DLD1 (cell line): Measurements from ENCODE around the gene TCIRG1.

ENCODE experiments used
- in situ Hi-C: cut with HindIII; loops from 2 replicates; pipeline ENCODE4 v1.10.0; 2017; ENCODE audit warnings: low sequenced_read_pairs

TCIRG1 gene

DNA sequence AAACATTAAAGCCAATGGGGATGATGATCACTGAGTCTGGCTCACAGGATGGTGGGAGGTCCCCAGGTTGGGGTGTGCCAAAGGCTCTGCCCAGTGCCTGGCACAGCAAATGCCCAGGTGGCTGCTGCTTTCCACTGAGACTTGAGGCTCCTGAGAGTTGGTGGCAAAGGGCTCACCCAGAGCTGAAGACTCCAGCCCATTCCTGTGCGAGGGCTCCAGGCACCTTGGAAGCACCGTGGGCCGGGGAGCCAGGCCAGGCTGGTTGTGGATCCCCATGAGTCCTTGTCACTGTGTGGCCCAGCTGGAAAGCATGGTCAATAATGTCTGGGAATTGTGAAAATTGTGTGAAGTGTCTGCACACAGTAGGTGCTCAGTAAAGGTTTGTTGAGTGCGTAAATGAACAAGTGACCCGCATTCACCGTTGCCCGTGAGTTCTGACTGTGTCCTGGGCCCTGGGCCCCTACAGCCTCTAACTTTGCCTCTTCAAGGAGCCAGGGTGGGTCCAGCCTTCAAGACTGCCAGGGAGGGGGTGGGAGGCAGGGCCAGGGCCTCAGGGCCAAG is 32.1 kb upstream of the TCIRG1 start:
- in situ Hi-C loops, result no loop called here

DNA sequence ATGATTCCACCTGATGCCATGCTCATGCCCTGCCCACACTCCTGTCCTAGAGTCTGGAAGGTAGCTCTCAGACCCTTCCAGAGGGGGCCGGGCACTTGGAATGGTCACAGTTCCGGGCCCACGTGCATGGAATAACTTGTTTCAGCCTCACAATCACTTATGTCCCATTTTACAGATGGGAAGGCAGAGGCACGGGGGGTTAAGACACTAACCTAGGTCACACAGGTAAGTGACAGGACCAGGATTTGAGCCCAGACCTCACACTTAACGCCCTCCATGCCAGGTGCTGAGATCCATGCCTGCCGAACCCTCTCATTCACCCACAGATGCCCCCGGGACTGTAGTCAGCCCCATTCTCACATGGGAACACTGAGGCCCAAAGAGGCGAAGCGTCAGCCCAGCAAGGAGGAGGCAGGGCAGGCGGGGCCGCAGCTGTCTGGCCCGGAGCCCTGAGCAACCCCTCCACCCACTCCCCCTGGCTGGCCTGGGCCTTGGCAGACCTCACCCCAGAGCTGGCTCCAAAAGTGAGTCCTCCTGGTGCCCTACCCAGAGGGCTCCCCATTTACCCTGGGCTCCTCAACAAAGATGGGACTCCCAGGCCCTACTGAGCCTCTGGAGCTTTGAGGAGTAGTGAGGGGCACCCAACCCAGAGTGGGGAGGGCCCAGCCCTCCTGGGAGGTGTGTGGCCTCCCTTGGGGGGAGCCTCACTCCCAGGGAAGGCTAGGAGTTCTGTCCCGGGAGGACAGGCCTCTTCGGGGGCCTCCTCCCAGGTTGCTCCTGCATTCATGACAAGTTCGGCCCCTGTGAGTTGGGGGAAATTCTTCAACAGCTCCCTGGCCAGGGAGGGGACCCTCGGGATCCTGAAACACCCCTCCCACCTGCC is 31.1 kb upstream of the TCIRG1 start:
- in situ Hi-C loops, result no loop called here

DNA sequence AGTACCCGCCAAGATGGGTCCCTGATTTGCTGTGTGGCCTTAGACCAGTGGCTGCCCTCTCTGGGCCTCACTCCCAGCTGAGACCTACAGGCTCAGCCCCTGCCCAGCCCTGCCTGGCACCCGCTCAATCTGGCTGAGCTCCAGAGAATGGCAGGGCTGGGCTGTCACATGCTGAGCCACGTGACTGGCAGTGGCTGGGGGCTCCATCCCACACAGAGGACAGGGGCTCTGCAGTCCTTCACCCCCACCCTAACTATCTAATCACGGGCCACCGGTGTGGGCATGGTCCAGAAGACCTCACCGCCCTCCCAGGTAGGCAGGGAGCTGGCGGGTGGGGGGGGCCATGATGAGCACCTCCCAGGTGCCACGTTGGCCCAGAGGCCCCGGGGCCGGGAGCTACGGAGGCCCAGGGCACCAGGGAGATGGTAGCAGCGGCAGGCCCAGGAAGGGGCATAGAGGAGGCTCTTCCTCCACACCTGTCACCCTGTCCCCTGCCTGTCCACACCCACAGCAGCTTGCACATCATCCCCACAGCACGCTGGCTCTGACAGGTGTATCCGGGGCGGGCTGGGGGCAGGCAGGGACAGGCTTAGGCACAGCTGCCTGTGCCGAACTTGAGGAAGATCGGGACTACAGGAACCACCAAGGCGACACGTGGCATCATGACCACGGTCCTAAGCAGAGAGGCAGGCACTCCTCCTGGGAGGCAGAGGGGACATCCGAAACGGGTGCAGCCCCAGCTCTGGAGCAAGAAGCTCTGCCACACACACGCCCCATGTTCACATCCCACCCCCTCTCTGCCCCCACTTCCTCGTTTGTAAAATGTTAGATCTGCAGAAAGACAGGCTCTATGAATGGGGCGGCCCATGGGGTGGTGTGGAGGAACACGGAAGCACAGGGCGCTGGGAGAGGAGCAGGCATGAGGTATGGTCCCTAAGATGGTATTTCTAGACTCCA is 30.2 kb upstream of the TCIRG1 start:
- in situ Hi-C loops, result no loop called here

DNA sequence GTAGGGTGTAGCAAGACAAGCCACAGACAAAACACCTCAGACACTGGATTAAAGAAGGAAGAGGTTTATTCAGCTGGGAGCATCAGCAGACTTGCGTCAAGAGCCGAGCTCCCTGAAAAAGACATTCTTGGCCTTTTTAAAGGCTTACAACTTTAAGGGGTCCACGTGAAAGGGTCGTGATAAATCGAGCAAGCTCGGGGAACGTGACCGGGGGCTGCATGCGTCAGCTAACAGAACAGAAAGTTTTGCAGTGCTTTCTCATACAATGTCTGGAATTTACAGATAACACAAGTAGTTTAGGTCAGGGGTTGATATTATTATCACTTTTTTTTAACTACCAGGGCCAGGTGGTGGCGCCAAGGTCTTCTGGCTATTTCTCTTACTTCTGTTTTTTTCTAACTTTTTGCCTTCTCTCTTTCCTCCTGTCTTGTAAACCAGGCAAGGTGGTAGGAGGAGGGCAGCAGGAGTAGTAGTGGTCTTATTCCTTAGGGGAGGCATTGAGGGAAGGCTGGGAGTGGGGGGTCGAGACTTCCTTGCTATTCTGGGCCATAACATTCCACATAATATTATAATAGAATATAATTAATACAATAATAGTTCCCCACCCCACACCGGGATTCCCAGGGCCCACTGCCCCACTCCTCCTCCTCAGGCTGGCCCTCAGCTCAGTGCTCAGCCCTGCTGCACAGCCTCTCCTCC is 29.3 kb upstream of the TCIRG1 start:
- in situ Hi-C loops, result no loop called here

DNA sequence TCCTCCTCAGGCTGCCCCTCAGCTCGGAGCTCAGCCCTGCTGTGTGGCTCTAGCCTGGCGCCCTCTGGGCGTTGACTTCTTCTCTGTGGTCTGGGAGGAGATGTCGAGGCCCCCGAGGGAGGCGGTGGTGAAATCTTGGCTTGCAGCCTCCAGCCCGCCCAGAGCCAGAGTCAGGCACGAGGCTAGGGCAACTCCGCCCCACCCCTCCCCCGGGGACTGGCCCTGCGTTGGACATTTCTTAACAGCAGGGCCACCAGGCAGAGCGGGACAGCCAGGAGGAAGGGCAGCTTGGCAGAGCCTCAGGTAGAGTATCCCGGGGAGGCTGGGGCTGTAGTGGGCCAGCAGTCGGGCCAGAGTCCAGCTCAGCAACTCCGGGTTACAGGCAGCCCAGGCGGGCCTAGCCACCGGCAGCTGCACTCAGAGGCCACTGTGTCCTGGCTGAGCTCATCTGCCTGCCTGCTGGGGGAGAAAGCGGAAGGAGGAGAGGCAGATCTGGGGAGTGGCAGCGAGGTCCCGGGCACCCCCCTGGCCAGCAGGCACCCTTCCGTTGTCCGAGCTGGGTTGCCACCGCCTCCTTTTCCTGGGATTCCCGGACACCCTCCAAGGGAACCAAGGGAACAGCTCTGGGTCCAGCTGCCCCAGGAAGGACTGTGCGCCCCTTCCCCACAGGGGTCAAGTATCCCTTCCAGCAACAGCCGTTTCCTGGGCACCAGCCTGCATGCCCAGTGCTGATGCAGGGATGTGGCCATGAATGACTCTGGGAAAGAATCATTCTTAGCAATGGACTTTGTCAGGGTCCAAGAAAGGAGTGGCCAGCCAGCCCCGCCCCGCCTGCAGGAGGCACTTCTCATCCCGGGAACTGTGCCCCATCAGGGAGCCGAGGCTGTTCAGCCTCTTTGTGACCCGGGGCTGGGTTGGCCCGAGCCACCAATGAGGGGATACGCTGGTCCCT is 28.5 kb upstream of the TCIRG1 start, which contains the start of gene ALDH3B1:
ALDH3B1 (plus strand) TSS at position 238 of the 952 bp plus-strand sequence. CDS start 4,971 bp downstream, outside the sequence.
- in situ Hi-C loops, result no loop called here

DNA sequence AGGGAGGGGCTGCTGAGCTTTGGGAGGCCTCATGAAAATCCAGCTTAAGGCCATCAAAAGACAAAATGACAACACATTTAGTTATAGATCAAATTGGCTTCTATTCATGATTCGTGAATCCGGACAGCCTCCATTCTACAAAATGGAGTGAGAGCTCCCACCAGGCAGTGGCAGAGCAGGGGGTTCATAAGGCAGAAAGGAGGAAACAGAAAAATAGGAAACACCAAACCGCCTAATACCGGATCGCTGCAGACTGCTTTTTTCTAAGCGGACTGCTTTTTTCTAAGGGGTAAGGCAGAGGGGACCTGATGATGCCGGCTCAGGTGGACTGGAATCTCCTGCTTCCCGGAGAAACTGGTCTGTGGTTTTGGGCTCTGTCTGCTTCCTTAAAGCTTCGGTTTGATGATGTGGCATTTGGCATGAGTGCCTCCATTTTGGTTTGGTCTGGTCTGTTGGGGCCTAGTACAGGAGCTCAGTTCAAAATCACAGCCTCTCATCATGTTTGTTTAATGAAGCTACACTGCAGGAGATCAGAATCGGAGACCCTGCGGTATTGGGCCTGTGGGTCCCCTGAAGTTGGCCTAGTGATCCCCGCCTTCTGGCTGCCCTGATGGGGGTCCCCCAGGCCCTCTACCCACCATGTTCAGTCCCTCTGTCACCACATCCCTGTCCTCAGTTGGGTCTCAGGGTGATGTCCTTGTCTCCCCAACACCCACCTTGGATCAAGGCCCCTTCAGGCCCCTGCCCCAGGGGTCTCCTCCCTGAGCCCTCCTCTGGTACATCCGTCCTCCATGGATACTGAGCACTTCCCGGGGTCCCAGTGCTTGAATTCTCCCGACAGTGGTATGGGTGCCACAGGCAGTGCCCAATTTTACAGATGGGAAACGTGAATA is 27.5 kb upstream of the TCIRG1 start:
- in situ Hi-C loops, result no loop called here

DNA sequence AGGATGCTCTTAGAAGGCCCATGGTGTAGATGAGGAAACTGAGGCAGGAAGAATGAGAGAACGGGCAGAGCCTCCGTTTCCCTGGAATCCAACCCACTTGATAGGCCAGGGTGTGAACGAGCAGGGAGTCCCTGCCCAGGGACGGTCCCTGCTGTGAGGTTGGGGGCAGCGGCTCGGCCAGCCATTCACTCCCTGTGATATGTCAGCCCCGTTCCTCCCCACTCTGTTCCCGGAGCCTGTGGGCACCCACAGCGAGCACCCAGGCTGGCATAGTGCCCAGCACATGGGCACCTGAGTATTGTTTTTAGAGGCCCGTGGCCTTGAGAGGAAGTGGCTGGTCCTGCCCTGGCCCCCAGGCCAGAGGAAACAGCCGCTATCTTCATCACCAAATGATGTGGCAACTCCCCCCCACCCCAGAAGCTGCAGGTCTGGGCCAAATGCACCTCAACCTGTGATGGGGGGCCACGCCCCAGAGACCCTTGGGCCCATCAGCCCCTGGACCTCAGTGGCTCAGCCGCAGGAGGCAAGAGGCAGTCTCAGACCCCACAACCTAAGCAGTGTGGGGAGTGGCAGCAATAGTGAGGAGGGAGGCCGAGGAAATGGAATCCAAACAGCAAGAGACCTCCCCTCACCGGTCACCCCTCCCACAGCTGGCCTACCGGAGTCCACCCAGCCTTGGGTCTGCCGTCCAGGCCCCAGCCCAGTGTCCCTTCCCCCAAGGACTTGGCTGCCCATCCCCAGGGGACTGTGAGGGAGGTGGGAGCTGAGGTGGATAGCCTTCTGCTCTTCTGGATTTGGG is 26.6 kb upstream of the TCIRG1 start:
- in situ Hi-C loops, result no loop called here

DNA sequence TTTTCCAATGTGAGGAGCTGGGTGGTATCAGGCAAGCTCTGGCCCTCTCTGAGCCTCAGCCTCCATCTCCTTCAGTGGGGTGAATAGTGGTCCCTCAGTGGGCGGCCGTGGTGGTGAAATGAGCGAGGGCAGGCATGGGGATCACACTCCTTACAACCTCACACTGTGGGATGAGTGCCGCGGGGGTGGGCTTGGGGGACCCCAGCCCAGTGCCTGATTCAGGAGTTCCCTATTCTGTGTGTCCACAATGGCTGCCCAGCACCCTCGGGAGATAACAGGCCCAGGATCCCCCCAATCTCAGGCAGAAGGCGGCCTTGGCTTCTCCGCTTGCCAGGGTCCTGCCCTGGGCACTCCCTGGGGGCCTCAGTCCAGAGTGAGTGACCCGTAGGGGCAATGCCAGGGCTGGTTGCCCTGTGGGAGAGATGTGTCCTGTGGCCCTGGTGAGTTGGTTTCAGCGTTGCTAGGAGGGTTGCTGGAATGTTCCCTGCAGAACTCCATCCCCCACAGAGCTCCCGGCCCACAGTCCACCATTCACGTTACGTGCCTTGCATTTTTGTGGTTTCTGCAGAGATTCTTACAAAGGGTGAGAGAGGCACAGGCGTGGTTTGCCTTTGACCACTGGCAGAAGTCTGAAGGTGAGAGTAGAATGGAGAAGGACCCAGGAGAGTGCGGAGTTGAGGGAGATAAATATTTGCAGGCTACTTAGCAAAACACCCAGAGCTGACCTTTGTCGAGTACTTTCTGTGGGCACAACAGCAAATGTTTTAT is 25.8 kb upstream of the TCIRG1 start:
- in situ Hi-C loops, result no loop called here

DNA sequence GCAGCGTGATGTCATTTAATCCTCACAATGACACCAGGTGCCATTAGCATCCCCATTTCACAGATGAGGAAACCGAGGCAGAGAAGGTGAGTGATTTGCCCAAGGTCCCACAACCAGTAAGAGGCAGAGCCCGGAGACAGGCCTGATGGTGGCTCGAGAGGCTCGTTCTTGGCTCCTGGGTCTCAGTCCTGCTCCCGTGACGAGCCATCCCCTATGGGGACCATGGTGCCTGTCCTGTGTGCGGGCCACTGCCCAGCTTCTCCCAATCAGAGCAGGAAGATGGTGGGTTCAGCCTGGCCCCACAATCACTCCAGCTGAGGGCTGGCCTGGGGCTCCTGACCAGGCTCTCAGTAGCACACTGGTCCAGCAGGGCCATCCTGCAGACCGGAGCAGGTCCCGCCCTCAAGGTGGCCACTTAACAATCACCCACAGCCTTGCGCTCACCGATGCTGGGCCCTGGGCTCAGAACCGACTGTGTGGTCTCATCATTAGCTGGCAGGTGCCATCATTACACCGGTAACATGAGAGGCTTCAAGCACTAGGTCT is 25.1 kb upstream of the TCIRG1 start:
- in situ Hi-C loops, result no loop called here

DNA sequence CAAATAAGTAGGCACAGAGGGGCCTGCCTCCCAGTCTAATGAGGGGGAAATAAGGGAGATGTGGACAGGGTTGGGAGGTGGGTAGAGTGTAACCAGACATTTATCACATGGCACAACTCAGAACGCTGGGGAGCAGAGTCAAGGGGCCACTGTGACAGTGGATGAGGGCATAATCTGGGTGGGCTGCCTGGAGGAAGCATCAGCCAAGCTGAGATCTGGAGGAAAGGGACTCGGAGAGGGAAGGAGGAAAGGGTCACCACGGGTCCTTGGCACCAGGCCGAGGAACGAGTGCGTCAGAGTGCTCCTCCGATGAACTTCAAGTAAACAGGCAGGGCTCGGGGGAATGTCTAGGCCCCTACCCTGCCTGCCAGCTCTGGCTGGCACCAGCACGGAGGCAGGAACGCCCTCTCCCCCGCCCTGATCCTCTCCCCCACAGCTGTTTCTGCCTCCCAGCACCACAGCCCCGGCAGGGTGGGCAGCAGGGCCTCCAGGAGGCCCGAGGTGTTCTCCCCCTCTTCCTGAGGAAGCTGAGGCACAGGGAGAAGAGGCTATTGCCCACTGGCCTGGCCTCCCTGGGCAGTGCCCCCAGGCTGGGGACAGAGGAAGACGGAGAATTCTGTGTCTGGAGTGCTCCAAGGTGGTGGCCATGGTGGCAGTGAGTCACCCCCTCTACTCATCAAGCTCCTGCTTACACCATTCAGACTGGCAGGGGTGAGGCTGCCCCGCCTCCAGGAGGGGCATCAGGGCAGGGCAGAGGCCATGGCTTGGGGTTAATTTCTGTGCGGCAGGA is 24.5 kb upstream of the TCIRG1 start:
- in situ Hi-C loops, result no loop called here

DNA sequence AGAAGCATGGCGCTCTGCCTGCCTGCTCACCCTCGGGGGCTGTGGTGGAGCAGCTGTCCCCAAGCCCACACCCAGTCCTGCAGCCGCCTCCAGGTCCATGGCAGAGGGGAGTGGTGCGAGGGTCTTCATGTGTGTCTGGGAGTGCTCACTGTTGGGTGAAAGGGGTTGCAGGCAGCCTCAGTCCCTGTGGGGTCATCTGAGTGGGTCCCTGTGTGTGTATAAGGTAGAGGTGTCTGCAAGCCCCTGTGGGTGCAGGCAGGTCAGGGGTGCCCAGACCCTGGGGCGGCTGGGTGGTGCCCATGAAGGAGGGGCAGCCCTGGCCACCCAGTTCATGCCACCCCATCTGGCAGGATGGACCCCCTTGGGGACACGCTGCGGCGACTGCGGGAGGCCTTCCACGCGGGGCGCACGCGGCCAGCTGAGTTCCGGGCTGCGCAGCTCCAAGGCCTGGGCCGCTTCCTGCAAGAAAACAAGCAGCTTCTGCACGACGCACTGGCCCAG is 23.8 kb upstream of the TCIRG1 start:
- in situ Hi-C loops, result no loop called here

DNA sequence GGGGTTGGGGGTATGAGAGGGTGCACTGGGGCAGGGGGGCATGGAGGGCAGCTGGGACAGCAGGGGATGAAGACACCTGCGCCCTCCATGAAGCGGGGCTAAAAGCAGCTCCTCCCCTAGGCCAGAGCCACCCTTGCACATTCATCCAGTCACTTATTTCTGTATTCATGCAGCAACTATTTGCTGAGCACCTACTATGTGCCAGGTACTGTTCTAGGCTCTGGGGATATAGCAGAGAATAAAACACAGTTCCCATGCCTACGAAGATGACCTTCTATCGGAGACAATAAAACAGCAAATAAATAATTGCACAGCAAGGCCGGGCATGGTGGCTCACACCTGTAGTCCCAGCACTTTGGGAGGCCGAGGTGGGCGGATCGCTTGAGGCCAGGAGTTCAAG is 23.4 kb upstream of the TCIRG1 start:
- in situ Hi-C loops, result no loop called here

DNA sequence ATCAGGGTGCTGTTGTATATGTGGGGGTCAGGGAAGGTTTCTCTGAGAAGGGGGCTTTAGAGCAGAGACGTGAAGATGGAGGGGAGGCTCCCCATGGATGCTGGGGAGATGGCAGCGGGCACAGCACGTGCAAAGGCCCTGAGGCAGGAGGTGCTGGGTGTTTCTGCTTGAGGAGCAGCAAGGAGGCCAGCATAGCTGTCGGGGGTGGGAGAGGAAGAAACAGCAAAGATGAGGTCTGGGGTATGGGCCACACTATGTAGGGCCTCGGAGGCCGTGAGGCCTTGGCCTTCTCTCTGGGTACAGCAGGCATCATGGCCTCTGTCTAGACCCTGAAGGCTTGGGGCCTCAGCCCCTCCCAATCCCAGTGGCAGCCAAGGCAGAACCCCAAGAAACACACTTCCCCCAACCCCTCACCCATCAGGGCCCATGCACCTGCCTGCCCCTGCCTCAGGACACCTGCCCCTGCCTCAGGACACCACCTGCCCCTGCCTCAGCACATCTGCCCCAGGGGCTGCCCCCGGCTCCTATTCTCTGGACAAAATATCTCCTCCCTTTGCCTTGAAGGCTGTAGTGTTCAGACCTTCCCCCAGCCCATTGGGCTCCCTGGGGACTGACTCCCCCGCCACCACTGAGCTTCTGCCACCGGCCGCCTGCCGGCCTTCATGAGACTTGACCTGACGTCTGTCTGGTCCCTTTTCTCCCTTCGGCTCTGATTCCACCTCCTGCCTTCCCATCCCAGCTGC is 22.5 kb upstream of the TCIRG1 start:
- in situ Hi-C loops, result no loop called here

DNA sequence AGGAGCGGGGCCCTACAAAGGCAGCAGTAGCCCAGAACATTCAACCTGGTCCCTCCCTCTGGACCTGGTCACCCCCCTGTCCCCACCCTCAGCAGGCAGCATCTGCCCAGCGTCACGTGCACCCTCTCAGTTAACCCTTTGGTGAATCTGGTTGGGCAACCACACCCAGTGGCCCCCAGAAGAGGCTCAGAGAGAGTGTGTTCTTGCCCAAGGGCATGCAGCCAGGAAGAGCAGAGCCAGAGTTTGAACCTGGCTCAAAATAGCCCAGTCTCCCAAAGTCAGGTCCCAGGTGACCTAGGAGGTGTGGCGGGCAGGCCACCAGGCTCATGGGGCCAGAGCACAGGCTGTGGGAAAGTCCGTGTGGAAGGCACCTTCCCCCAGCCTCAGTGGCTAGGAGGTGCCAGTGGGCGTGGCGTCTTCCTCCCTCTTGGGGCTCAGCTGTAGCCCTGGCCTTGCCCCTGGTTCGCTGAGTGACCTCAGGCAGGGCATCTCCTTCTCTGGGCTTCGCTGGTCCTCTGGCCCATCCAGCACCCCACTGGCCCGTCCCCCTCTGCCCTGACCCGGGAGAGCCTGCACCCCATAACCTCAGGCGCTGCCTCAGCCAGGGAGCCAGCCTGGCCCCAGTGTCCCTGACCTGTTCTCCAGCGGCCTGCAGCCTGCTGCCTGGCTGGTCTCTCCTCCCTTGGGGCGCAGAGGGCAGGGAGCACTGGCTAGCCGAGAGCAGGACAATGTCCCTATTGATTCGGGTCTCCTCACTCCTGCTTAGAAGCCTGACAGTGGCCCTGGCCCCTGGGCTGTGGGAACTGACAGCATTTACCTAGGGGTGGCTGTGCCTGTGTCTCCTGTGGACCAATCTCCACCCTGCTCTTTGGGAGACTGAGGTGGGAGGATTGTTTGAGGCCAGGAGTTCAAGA is 21.7 kb upstream of the TCIRG1 start:
- in situ Hi-C loops, result no loop called here
